ENCODE data around the gene ZMYND8. TPM values are rescaled to one million over a fixed set of nuclear protein-coding genes. Genes with fewer than 3 reads are reported as not detected.

Gene ZMYND8
- total RNA-seq, 1 experiment from 2014 or later, result 11.6 TPM

- CTCF ChIA-PET, result interaction anchor here (1.0 to 6.1 kb wide), 5 partner anchors 31 to 110 kb away, joined by 3 to 123 read pairs (median 4); no protein-coding TSS in a partner anchor
- no peak overlapping the region for H3K4me3 ChIP-seq (ENCODE audit: low read length)
- TF ChIP-seq EZH2phosphoT487 (IDR thresholded peaks at IDR 0.05; ENCODE audit: borderline replicate concordance, low read length), result no peak
- TF ChIP-seq EZH2 (IDR thresholded peaks at IDR 0.05; ENCODE audit: low read length, unreplicated experiment), result no peak
- peak; percentile 97 for TF ChIP-seq CTCF (conservative IDR thresholded peaks at IDR 0.05; ENCODE audit: low read depth, low read length)
- no TSS peak for BruUV-seq (replicated peaks)
- POLR2A ChIA-PET (ENCODE audit: unreplicated experiment), result interaction anchor here (0.7 kb wide), 1 partner anchor 85 kb away, joined by 3 read pairs; no protein-coding TSS in a partner anchor
- no peak overlapping the region for H3K4me2 ChIP-seq (ENCODE audit: low read length)
- no peak overlapping the region for H3K9ac ChIP-seq (ENCODE audit: low read length)
- 0 out of 2 replicates have a peak, but pooled peaks cover 6% of the 10 kb centered on the region for H3K79me2 ChIP-seq (ENCODE audit: low read length)
- H3K27me3 ChIP-seq (ENCODE audit: low read length), result no peaks in the 10 kb centered on the region
- intact Hi-C loops (cut with micrococcal nuclease), result loop anchor here (1.0 kb wide), 1 partner anchor 77 kb away; no protein-coding TSS in a partner anchor
- H4K20me1 ChIP-seq (ENCODE audit: low read length), result no peaks in the 10 kb centered on the region
- peaks cover 16% of the 10 kb centered on the region; the same call in 1 of the 2 replicates for H3K36me3 ChIP-seq (ENCODE audit: low read depth, low read length)
- H3K9me3 ChIP-seq (ENCODE audit: low read length), result no peaks in the 10 kb centered on the region
- ATAC-seq (peak; percentile 12), DNase-seq (peak; percentile 92)
- H3K9me2 ChIP-seq (replicated peaks; ENCODE audit: low read length), result no peaks in the 10 kb centered on the region
- H3K4me1 ChIP-seq (ENCODE audit: insufficient read depth, low read length), result peaks cover 30% of the 10 kb centered on the region
- H3F3A ChIP-seq (ENCODE audit: low read length, unreplicated experiment), result peaks cover 6% of the 10 kb centered on the region
- H3K27ac ChIP-seq (ENCODE audit: low read length), result no peak overlapping the region
- H2AFZ ChIP-seq (ENCODE audit: low read length), result no peak overlapping the region
These were observed 83.5 kb downstream of the ZMYND8 start for GRCh38 chr20:47272893-47273590.

- BruUV-seq (replicated peaks), result no TSS peak
- H3K9ac ChIP-seq (ENCODE audit: low read length), result no peak overlapping the region
- H3K4me1 ChIP-seq (ENCODE audit: insufficient read depth, low read length), result peaks cover 30% of the 10 kb centered on the region
- H3K4me2 ChIP-seq (ENCODE audit: low read length), result no peak overlapping the region
- no peak overlapping the region for H2AFZ ChIP-seq (ENCODE audit: low read length)
- ChIA-PET CTCF (interaction anchor here (0.6 to 6.1 kb wide), 2 partner anchors 48 to 112 kb away, joined by 3 to 123 read pairs; no protein-coding TSS in a partner anchor), POLR2A (ENCODE audit: unreplicated experiment) (no interaction called here)
- H3F3A ChIP-seq (ENCODE audit: low read length, unreplicated experiment), result peaks cover 6% of the 10 kb centered on the region
- ATAC-seq (no peak), DNase-seq (no peak)
- no peak overlapping the region for H3K27ac ChIP-seq (ENCODE audit: low read length)
- H4K20me1 ChIP-seq (ENCODE audit: low read length), result no peaks in the 10 kb centered on the region
- no peaks in the 10 kb centered on the region for H3K27me3 ChIP-seq (ENCODE audit: low read length)
- H3K36me3 ChIP-seq (ENCODE audit: low read depth, low read length), result peaks cover 10% of the 10 kb centered on the region; the same call in 1 of the 2 replicates
- 0 out of 2 replicates have a peak, but pooled peaks cover 6% of the 10 kb centered on the region for H3K79me2 ChIP-seq (ENCODE audit: low read length)
- intact Hi-C loops (cut with micrococcal nuclease), result no loop called here
- TF ChIP-seq EZH2 (IDR thresholded peaks at IDR 0.05; ENCODE audit: low read length, unreplicated experiment) (no peak), EZH2phosphoT487 (IDR thresholded peaks at IDR 0.05; ENCODE audit: borderline replicate concordance, low read length) (no peak), CTCF (conservative IDR thresholded peaks at IDR 0.05; ENCODE audit: low read depth, low read length) (no peak)
- H3K9me3 ChIP-seq (ENCODE audit: low read length), result no peaks in the 10 kb centered on the region
- no peak overlapping the region for H3K4me3 ChIP-seq (ENCODE audit: low read length)
- H3K9me2 ChIP-seq (replicated peaks; ENCODE audit: low read length), result no peaks in the 10 kb centered on the region
These were observed 85.4 kb downstream of the ZMYND8 start for GRCh38 chr20:47271046-47271615.
